A549 (cell line): ENCODE measurements around the gene SYT2.

Experiments used
- CTCF ChIP-seq: fragments of >200 bp; sonication (Bioruptor Twin); formaldehyde crosslinking; IDR thresholded peaks from 3 replicates; pipeline ENCODE4 v1.5.1; 2016
- MYC ChIP-seq: IDR thresholded peaks from 2 replicates; pipeline ENCODE4 v1.6.1; 2012; ENCODE audit warnings: mild to moderate bottlenecking, inconsistent platforms, low read length, improper control_type of control experiment, borderline replicate concordance
- POLR2A ChIP-seq: IDR thresholded peaks from 2 replicates; pipeline ENCODE4 v1.6.1; 2012; ENCODE audit warnings: mild to moderate bottlenecking, low read length

DNA sequence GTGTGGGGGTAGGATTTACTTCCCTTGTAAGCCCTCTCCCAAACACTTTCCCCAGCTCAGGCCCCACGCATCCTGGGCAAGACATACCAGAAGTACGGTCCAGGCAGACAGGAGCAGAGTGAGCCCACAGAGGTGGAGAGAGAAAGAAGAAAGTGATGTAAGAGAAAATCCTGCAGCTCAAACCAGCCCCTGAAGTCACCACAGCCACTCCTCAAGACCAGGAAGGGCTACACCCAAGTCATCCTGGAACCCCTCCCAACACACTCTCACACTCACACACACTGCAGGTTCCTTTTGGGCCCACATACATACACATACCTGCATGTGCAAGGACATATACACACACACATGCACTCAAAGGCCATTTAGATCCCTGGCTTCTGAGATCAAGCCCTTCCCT is 106.8 kb downstream of the SYT2 start:
- no peak for TF ChIP-seq MYC
- TF ChIP-seq CTCF, result no peak
- no peak for TF ChIP-seq POLR2A
